Tibial nerve (tissue), 3 donors: Measurements from ENCODE around the gene FBXW5.

ENCODE experiments used
- CTCF ChIP-seq, 5 experiments: fragments of 200-600 bp in 3 of 5; fragments of 450-650 bp in 2 of 5; sonication (generic) in 3 of 5; IDR thresholded peaks; one replicate each; pipeline ENCODE4 v1.5.1; 2016 to 2019; ENCODE audit warnings: antibody characterized with exemption in 5 of 5, mild to moderate bottlenecking in 3 of 5, moderate library complexity in 2 of 5
- POLR2A ChIP-seq, 2 donors: fragments of 450-650 bp; IDR thresholded peaks; one replicate each; pipeline ENCODE4 v1.6.1; 2017; ENCODE audit warnings: antibody characterized with exemption in 2 of 2, mild to moderate bottlenecking in 2 of 2, moderate library complexity in 2 of 2

GRCh38 chr9:136899196-136899595 lies 45.3 kb downstream of the FBXW5 start:
- TF ChIP-seq CTCF (IDR thresholded peaks at IDR 0.05) (no peak), POLR2A (IDR thresholded peaks at IDR 0.05) (no peak)
